RWPE1 (cell line): Measurements from ENCODE around the gene ARHGAP1.

Source experiments
- CTCF ChIA-PET: fragments of 350-600 bp; sonication (Branson Sonifier 250); formaldehyde crosslinking; extraction: SDS; loops from one replicate; lab custom pipeline; 2021; lab: Yijun Ruan, JAX
- POLR2A ChIA-PET: fragments of 400-600 bp; formaldehyde crosslinking; extraction: SDS; loops from one replicate; lab custom pipeline; 2020; ENCODE audit warnings: antibody characterized with exemption; ENCODE audit not compliant: low non-redundant PET; lab: Yijun Ruan, JAX
- DNase-seq: peaks from one replicate; pipeline ENCODE4 v3.0.0; 2012; ENCODE audit warnings: low spot score
- H3K27ac ChIP-seq: fragments of 450-650 bp; 2 replicates; pipeline ENCODE4 v1.5.1; 2017
- CTCF ChIP-seq: fragments of 450-650 bp; conservative IDR thresholded peaks from 2 replicates; pipeline ENCODE4 v1.5.1; 2017; ENCODE audit warnings: low read depth, mild to moderate bottlenecking

ARHGAP1 gene

DNA sequence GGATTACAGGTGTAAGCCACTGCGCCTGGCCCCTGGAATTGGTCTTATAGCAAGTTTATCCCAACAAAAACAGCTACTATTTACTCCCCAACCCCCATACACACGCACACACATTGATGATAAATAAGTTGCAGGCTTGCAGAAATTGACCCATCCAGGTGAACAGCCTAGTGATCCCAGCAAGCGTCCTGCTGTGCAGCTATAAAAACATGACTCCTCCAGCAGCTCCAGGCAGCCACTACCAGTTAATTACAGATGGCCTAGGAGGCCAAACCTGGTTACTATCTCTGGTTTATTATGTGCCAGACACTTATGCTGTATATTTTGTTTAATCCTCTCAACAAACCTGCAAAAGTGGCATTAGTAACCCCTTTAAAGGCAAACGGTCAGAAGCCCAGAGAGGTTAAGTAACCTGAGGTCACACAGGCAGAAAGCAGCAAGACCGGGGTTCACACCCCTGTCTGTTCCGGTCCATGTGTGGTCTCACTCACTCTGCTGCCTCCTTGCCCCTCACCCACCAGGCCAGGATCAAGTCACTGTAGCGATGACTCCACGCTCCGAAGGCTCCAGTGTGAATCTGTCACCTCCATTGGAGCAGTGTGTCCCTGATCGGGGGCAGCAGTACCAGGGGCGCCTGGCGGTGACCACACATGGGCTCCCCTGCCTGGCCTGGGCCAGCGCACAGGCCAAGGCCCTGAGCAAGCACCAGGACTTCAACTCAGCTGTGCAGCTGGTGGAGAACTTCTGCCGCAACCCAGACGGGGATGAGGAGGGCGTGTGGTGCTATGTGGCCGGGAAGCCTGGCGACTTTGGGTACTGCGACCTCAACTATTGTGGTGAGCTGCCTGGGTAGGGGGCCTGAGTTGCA is 25.2 kb upstream of the ARHGAP1 start:
- CTCF ChIA-PET: no interaction called here

DNA sequence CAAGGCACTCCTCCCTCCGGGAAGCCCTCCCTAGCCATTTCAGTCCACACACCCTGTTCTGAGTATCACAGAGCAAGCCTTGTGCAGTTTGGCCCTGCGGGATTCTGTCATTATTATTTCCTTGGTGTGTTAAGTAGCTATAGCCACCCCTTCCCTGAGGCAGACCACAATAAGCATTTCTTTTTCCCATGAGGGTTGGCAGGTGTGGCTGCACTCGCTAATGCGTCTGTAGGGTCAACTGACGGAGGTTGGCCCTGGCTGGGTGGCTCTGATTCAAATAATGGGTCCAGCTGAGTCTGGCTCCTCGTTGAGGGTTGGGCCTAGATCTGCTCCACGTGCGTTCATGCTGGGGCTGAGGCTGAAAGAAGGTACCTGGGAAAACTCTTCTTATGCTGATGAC is 23.7 kb upstream of the ARHGAP1 start:
- no peak for TF ChIP-seq CTCF
- no peak overlapping the region for H3K27ac ChIP-seq
- ChIA-PET POLR2A (interaction anchor here (0.7 kb wide), 1 partner anchor 27 kb away, joined by 6 read pairs; no protein-coding TSS in a partner anchor), CTCF (interaction anchor here (0.5 kb wide), 2 partner anchors 51 to 123 kb away, joined by 3 read pairs; no protein-coding TSS in a partner anchor)
- no peak for DNase-seq

More for the DNA sequence above, 25.2 kb upstream of the ARHGAP1 start:
- POLR2A ChIA-PET: no interaction called here
- H3K27ac ChIP-seq: no peak overlapping the region
- no peak for TF ChIP-seq CTCF
- DNase-seq: no peak

GRCh38 chr11:46723359-46723680 is 22.9 kb upstream of the ARHGAP1 start:
- no peak for TF ChIP-seq CTCF
- DNase-seq: no peak
- no peak overlapping the region for H3K27ac ChIP-seq
- ChIA-PET CTCF (no interaction called here), POLR2A (no interaction called here)

DNA sequence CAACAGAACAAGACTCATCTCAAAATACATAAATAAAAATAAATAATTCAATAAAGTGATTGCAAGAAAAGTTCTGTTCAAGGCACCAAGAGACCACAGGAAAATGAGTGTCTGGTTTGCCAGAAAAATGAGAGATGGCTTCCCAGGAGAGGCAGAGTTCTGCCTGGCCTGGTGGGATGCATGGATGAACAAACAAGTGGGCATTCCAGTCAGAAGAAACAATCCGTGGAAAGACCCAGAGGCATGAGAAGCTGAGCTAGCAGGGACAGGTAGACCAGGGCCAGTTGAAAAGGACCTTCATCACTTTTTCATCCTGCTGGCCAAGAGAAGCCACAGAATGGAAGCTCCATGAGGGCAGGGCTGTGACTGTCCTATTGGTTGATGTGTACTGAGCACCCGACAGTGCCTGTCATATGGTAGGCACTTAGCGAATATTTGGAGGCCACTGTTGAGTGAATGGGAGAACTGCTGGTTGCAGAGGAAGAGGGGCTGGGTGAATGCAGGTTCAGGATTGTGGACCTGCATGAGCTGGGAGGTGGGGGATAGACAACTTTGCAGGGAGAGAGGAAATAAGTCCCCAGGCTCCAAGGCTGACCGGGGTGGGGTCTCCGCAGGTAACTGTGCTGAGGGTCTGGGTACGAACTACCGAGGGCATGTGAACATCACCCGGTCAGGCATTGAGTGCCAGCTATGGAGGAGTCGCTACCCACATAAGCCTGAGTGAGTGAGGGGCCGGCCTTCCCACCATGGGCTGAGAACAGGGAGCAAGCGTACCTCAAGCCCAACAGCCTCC is 22.3 kb upstream of the ARHGAP1 start:
- no peak for DNase-seq
- ChIA-PET CTCF (interaction anchor here (0.7 kb wide), 1 partner anchor 59 kb away, joined by 3 read pairs; no protein-coding TSS in a partner anchor), POLR2A (no interaction called here)
- no peak for TF ChIP-seq CTCF
- H3K27ac ChIP-seq: no peak overlapping the region

DNA sequence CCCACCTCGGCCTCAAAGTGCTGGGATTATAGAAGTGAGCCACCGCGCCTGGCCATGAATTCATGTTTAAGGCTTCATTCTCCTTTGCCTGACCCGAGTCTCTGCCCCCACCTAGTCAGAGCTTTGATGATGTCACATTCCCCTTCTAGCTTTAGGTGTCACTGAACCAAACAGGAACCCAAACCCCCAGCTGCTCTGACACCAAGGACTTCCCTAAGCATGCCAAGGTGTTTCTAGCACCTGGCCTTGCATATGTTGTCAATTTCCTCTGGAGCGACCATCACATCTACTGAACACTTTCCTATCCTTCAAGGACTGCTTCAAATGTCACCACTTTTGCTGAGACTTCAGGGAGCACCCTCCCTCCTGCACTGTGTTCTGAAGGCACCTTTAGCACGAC is 20.9 kb upstream of the ARHGAP1 start:
- CTCF ChIA-PET: no interaction called here
- POLR2A ChIA-PET: no interaction called here

More for the DNA sequence above, 20.9 kb upstream of the ARHGAP1 start:
- no peak for TF ChIP-seq CTCF
- no peak overlapping the region for H3K27ac ChIP-seq
- DNase-seq: no peak
